Measurements from ENCODE around the gene ACSS2.

DNA sequence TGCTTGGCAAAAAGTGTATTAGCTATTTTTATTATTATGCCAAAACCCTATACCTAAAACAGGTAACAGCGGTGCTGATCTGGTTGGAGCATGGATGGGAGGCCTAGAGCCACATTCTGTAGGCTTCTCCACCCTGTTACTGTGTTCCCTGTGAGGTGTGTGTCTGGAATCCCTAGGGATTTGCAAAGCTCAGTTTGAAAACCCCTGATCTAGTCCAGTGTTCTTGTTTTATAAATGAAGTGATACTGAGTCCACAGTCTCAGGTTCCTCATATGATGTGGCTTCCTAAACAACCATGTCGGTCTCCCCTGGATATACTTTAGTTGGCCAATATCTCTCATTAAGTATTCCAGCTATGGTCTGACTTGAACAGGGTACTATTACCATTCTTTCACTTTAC is 16.3 kb downstream of the ACSS2 start:
- TF ChIP-seq CTCF (IDR thresholded peaks at IDR 0.05; ENCODE audit: control extremely low read depth in 1 of 3, insufficient read depth in 1 of 3, low read depth in 1 of 3, low read length in 3 of 3) (no peak), BCL11A (IDR thresholded peaks at IDR 0.05; ENCODE audit: low read depth in 2 of 2, low read length in 2 of 2) (no peak)
